ENCODE results near the gene VWF.

Gene VWF

GRCh38 chr12:6069437-6070093 is 54.9 kb downstream of the VWF start:
- intact Hi-C loops (cut with DNase I) = loop anchor here (10.0 kb wide), 1 partner anchor 125 kb away; no protein-coding TSS in a partner anchor
- DNase-seq = no peak

- intact Hi-C loops (cut with DNase I) = loop anchor here (10.0 kb wide), 1 partner anchor 127 kb away; no protein-coding TSS in a partner anchor
- no peak for DNase-seq
Measured at GRCh38 chr12:6068227-6068626, 56.2 kb downstream of the VWF start.

GRCh38 chr12:6067152-6067916 is 57.1 kb downstream of the VWF start:
- DNase-seq = peak in 8 of 42 donors; percentile 15 to 58 (median 39)

DNA sequence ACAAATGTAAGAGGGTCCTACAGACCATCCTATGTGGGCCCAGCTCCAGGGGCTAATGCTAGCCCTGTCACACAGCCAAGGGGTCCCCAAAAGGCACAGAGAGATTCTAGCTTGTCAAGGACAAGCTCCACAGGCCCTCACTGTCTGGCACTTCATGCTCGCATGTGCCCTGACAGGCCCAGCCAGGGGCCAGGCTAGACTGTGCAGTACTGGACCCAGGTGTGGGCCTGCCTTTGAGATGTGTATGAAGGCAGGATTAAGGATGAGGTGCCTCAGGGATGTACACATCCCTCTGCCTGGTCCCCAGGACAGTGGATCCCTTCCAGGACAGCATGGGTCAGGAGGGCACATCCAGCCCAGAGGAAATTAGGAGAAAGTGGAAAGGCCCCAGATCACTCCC is 57.8 kb downstream of the VWF start:
- intact Hi-C loops (cut with DNase I) = loop anchor here (10.0 kb wide), 1 partner anchor 128 kb away; no protein-coding TSS in a partner anchor
- no peak for DNase-seq

More at GRCh38 chr12:6067152-6067916, 57.1 kb downstream of the VWF start:
- intact Hi-C loops (cut with DNase I) = loop anchor here (10.0 kb wide), 1 partner anchor 127 kb away; no protein-coding TSS in a partner anchor

GRCh38 chr12:6065863-6066199 is 58.6 kb downstream of the VWF start:
- intact Hi-C loops (cut with DNase I) = loop anchor here (10.0 kb wide), 1 partner anchor 129 kb away; no protein-coding TSS in a partner anchor
- peak in 22 of 42 donors; percentile 34 to 77 (median 52) for DNase-seq

- intact Hi-C loops (cut with DNase I) = loop anchor here (10.0 kb wide), 1 partner anchor 130 kb away; no protein-coding TSS in a partner anchor
- no peak for DNase-seq
Measured at GRCh38 chr12:6065131-6065862, 59.2 kb downstream of the VWF start.

DNA sequence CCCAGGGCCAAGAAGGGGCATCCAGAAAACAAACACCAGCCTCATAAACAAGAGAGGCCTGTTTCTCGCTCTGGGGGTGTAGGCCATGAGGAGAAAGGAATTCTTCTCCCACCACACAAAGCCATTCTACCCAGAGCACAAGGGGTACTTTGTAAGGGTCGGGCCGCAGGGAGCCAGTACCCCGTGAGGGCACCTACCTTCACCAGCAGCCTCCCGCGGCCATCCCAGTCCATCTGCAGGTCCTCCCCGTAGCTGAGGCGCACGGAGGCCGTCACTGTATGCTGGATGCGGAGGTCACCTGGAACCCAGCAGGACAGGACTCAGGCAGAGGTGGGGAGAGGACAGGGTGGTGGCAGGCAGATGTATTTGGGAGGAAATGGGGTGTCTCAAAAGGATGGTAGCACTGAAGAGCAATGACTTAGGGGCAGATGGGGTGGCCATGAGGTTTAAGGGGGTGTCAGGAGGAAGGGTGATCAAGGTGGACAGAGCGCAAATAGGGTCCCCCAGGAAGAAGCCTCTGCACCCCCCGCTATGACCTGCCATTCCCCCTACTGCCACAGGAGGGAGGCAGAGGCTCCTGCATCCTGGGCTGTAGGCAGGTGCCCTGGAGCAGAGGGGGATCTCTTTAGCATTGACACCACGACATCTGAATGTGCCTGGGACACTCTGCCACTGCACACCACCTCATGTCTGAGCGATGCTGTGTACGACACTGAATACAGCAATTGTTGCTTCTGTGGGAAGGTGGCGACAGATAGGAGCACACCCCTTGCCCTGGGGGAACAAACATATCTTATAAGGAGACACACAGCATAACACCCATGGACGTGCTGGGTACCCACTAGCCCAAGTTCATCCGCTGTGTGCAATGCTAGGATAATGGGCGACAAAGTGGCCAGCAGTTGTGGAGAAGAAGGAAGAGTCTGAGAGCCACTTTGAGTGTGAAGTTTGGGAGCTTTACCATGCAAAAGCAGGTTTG is 61.4 kb downstream of the VWF start:
- DNase-seq = peak; percentile 30 to 89 (median 76)

GRCh38 chr12:6062395-6062756 is 62.1 kb downstream of the VWF start:
- intact Hi-C loops (cut with DNase I) = loop anchor here (2.0 to 10.0 kb wide), 2 partner anchors 132 to 222 kb away; no protein-coding TSS in a partner anchor
- peak in 8 of 42 donors; percentile 24 to 56 (median 42) for DNase-seq

More for the DNA sequence above, 61.4 kb downstream of the VWF start:
- intact Hi-C loops (cut with DNase I) = loop anchor here (2.0 to 10.0 kb wide), 2 partner anchors 132 to 222 kb away; no protein-coding TSS in a partner anchor

- no peak for DNase-seq
- intact Hi-C loops (cut with DNase I) = loop anchor here (2.0 to 10.0 kb wide), 2 partner anchors 133 to 223 kb away; no protein-coding TSS in a partner anchor
Measured at GRCh38 chr12:6061660-6062059, 62.8 kb downstream of the VWF start.

DNA sequence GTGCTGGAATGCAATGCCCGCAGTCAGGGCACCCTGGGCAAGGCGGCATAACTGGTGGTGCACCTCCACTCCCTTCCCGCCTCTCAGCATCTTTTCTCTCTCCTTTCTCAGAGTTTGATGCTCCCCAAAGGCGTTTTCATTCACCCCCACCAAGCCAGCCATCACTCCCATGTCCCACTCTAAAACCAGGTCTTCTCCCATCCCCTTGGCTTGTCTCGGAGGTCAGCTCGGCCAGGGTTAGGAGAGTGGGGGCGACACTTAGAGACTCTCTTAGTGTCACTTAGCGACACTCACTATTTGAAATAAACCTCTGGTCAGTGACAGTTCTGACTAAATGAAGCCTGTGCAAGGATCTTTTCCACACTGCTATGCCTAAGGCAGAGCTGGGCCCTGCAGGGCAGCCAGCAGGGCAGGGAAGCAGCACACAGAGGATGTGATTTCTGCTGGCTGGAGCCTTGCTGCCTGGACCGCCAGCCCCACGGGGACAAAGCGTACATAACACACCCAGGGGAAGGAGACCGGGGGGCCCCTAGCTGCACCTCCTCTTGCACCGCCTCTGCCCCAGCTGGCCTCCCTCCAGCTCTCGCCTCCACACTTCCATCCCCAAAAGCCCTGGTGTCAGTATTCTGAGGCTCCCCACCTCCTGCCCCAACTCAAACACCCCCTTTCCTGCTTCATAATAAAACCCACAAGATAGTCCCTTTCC is 64.5 kb downstream of the VWF start:
- peak in 3 of 42 donors; percentile 29 to 54 (median 43) for DNase-seq
- intact Hi-C loops (cut with DNase I) = loop anchor here (10.0 kb wide), 1 partner anchor 135 kb away; no protein-coding TSS in a partner anchor

GRCh38 chr12:6059221-6059620 is 65.2 kb downstream of the VWF start:
- intact Hi-C loops (cut with DNase I) = no loop called here
- DNase-seq = no peak

DNA sequence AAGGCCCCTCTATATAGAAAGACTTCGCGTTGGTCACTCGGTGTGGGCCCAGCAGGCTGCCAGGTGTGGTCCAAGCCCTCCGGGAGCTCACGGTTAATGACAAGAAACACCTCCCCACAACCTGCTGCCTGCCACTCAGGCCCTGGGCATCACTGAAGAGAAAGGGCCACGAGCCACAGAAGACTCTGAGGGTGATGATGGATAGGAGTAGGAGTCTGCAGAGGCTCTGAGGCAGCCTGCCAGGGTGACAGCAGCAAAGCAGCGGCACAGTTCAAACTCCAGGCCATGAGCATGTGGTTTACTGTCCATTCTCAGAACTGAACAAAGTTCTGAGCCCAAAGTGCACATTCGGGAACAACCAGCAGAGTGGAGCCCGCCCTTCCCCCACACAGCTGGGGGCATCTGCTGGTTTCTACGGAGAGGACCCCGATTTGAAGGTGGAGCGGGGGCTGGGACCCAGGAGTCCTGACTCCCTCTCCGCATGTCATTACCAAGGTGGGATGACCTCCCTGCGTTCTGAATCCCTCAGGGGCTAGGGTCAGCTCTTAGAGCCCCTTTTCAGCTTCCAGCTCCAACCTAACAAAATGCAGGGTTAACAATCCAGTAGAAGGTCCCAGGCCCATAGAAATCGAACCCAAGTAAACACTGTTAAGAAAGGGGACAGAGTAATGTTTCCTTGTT is 65.8 kb downstream of the VWF start:
- no peak for DNase-seq
- intact Hi-C loops (cut with DNase I) = no loop called here

- intact Hi-C loops (cut with DNase I) = no loop called here
- no peak for DNase-seq
Measured at GRCh38 chr12:6057700-6058099, 66.8 kb downstream of the VWF start.

DNA sequence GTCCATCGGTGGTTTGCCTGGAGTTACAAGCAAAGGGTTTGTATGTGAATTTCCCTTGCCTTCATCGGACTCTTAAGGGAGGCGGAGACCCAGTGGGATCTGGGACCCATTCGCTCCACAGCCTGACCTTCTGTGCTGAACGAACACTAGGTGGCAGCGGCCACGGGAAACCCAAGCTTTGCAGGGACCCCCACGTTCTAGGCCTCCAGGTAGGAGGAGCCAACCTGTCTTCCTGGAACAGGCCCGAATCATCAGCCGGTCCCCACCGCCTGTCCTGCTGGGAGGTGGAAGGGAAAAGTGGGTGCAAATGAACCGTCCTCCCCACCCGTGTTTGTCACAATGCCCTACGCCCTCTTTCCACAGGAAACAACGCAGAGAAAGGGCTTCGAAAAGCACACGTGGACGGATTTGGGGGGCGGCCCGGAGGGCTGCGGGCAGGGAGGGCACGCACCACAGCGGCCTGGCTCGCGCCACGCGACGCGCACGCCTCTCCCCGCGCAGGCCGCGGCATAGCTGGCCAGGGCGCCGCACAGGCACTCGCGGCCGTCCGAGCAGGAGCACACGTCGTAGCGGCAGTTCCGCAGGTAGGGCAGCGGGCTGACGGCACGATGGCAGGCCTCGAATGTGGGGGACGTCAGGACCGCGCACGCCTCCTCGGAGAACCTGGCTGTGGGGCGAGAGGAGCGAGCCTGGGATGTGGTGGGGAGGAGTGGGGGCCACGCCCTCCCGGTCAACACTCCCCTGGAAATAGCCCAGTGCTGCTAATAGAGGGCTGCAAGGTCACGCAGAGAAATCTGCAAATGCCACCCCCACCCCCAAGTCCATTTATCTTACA is 67.8 kb downstream of the VWF start:
- peak in 22 of 42 donors; percentile 22 to 61 (median 40) for DNase-seq
- intact Hi-C loops (cut with DNase I) = no loop called here

DNA sequence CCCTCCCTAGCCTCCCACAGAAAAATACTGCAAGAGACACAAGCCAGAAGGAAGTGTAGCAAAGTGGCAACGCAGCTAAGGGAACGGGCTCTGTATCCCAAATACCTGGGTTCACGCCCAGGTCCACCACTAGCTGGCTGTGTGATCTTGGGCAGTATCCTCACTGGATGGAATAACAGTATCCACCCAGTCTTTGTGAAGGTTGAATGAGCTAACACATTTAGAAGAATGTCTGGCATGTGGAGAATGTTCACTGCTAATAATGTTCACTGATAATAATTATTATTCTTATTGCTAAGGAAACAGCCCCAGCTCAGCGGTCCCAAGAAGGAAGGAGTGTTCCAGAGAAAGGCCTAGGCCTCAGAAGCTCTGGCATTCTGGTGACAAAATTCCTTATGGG is 70.9 kb downstream of the VWF start:
- no peak for DNase-seq
- intact Hi-C loops (cut with DNase I) = no loop called here

DNA sequence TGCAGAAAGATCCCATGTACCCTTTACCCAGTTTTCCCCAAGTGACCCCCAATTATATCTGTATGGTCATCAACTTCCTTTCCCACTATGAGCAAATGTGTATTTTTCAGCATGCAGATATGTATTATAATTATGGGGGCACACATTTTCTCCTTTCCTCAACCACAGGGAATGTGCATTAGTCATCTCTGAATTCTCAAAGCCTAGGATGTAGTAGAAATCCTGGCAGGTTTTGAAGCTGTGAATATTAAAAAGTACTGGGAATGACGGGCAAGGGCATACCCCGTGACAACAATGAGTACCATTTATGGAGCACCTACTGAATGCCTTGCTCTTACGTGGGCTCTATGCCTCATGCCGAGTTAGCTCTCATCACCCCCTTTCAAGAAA is 71.5 kb downstream of the VWF start:
- intact Hi-C loops (cut with DNase I) = no loop called here
- no peak for DNase-seq
